CD4-positive, alpha-beta T cell (primary cell): ENCODE results near the gene TUBA1B. TPM values are rescaled to one million over a fixed set of nuclear protein-coding genes. Genes with fewer than 3 reads are reported as not detected.

Source experiments
- ATAC-seq: fragments of 200-7000 bp; cut with Tn5 transposase; one replicate; pipeline ENCODE4 v1.10.0; 2022; ENCODE audit warnings: mild to moderate bottlenecking; ENCODE audit not compliant: poor library complexity
- CTCF ChIA-PET: fragments of 350-600 bp; sonication (Branson Sonifier 250); formaldehyde crosslinking; loops from one replicate; lab custom pipeline; 2021; ENCODE audit warnings: antibody characterized with exemption, inconsistent platforms; lab: Charles Lee
- POLR2A ChIA-PET: fragments of 350-600 bp; sonication (Branson Sonifier 250); formaldehyde crosslinking; loops from one replicate; lab custom pipeline; 2021; ENCODE audit warnings: antibody characterized with exemption, inconsistent platforms; lab: Charles Lee
- DNase-seq, 14 experiments: peaks; one replicate each; pipeline ENCODE4 v3.0.0-alpha.2; 2013 to 2020; ENCODE audit warnings: mixed read lengths in 2 of 14
- H3K27ac ChIP-seq, 2 donors: one replicate each; pipeline versions ENCODE4 v1.5.1 to v1.7.0; 2013; ENCODE audit warnings: low read length in 2 of 2, low read depth in 1 of 2, mild to moderate bottlenecking in 1 of 2
- H3K27me3 ChIP-seq, 2 experiments: 1 replicate in 1 of 2; 2 replicates in 1 of 2; pipeline versions ENCODE4 v1.6.1 to v1.7.0; 2013; ENCODE audit warnings: low read length in 2 of 2, control low read depth in 1 of 2, mild to moderate bottlenecking in 1 of 2, moderate library complexity in 1 of 2; ENCODE audit not compliant: insufficient read depth in 2 of 2, control insufficient read depth in 1 of 2
- H3K36me3 ChIP-seq: one replicate; pipeline ENCODE4 v1.6.1; 2013; ENCODE audit warnings: low read length, control low read depth; ENCODE audit not compliant: insufficient read depth
- H3K4me1 ChIP-seq: one replicate; pipeline ENCODE4 v1.6.1; 2013; ENCODE audit warnings: low read length, control low read depth; ENCODE audit not compliant: insufficient read depth
- H3K4me3 ChIP-seq: one replicate; pipeline ENCODE4 v1.5.1; 2013; ENCODE audit warnings: mild to moderate bottlenecking, low read length, moderate library complexity
- H3K9me3 ChIP-seq, 2 experiments: 1 replicate in 1 of 2; 2 replicates in 1 of 2; pipeline versions ENCODE4 v1.6.1 to v1.7.0; 2013; ENCODE audit warnings: low read length in 2 of 2, mild to moderate bottlenecking in 2 of 2, control low read depth in 1 of 2, moderate library complexity in 1 of 2; ENCODE audit not compliant: control insufficient read depth in 1 of 2, insufficient read depth in 1 of 2
- H3K27ac Mint-ChIP-seq: one replicate; pipeline ENCODE4 v1.8.0; 2020; ENCODE audit warnings: mixed read lengths
- H3K27me3 Mint-ChIP-seq: one replicate; pipeline ENCODE4 v1.8.0; 2021; ENCODE audit warnings: mixed read lengths
- H3K36me3 Mint-ChIP-seq: one replicate; pipeline ENCODE4 v1.8.0; 2021; ENCODE audit warnings: low read depth, mixed read lengths
- H3K4me1 Mint-ChIP-seq: one replicate; pipeline ENCODE4 v1.8.0; 2021; ENCODE audit warnings: low read depth, mixed read lengths
- H3K4me3 Mint-ChIP-seq: one replicate; pipeline ENCODE4 v1.8.0; 2020; ENCODE audit warnings: mild to moderate bottlenecking, mixed read lengths
- H3K9me3 Mint-ChIP-seq: one replicate; pipeline ENCODE4 v1.8.0; 2020; ENCODE audit warnings: mixed read lengths
- CTCF ChIP-seq: fragments of 200-600 bp; IDR thresholded peaks from one replicate; pipeline ENCODE4 v1.8.0; 2022; ENCODE audit warnings: antibody characterized with exemption, mild to moderate bottlenecking
- intact Hi-C, 2 experiments: fragments of 100-400 bp; cut with DNase I in 1 of 2; cut with micrococcal nuclease in 1 of 2; formaldehyde crosslinking; loops; one replicate each; pipeline versions ENCODE4 v1.15.1 to v1.9.0; 2023 to 2025; cut with DNase I, micrococcal nuclease
- total RNA-seq, 174 experiments: library from RNA in 2 of 174; stranded (reverse) in 2 of 174; gene quantifications; one replicate each; pipeline ENCODE4 v1.2.3 and lab custom pipeline; 2021 to 2026

Gene TUBA1B
- total RNA-seq, 2 experiments from 2014 or later: 116 to 120 TPM

- no peaks in the 10 kb centered on the region for H3K9me3 Mint-ChIP-seq
- peaks cover 21% of the 10 kb centered on the region for H3K4me1 Mint-ChIP-seq
- no peak for TF ChIP-seq CTCF
- H3K9me3 ChIP-seq: no peaks in the 10 kb centered on the region
- intact Hi-C loops: no loop called here
- ATAC-seq (no peak), DNase-seq (no peak)
- no peak overlapping the region for H3K27ac ChIP-seq
- no peak overlapping the region for H3K4me3 Mint-ChIP-seq
- H3K27me3 Mint-ChIP-seq: no peaks in the 10 kb centered on the region
- H3K27ac Mint-ChIP-seq: no peak overlapping the region
- no peaks in the 10 kb centered on the region for H3K27me3 ChIP-seq
- POLR2A ChIA-PET: interaction anchor here (1.5 to 8.9 kb wide), 3 partner anchors 11 to 35 kb away, joined by 5 to 178 read pairs (median 37); partner anchors contain the start of genes DHH, RHEBL1 and TUBA1B
- peaks cover 74% of the 10 kb centered on the region for H3K36me3 ChIP-seq
- peaks cover 30% of the 10 kb centered on the region for H3K4me1 ChIP-seq
- CTCF ChIA-PET: interaction anchor here (1.0 to 1.3 kb wide), 2 partner anchors 12 to 16 kb away, joined by 4 read pairs; no protein-coding TSS in a partner anchor
- H3K4me3 ChIP-seq: no peak overlapping the region
- H3K36me3 Mint-ChIP-seq: peaks cover 86% of the 10 kb centered on the region
Measured at GRCh38 chr12:49104822-49105221, 26.4 kb downstream of the TUBA1B start.

- no peak for TF ChIP-seq CTCF
- Histone ChIP-seq H3K4me1 (no peaks in the 10 kb centered on the region), H3K36me3 (peaks cover 80% of the 10 kb centered on the region), H3K4me3 (no peak overlapping the region), H3K27me3 (no peaks in the 10 kb centered on the region), H3K9me3 (no peaks in the 10 kb centered on the region), H3K27ac (no peak overlapping the region)
- Mint-ChIP-seq H3K36me3 (peaks cover 83% of the 10 kb centered on the region), H3K9me3 (no peaks in the 10 kb centered on the region), H3K4me1 (peaks cover 4% of the 10 kb centered on the region), H3K27me3 (peaks cover 5% of the 10 kb centered on the region), H3K27ac (no peak overlapping the region), H3K4me3 (no peak overlapping the region)
- ATAC-seq: no peak
- DNase-seq: no peak
- ChIA-PET POLR2A (interaction anchor here (1.0 to 4.2 kb wide), 4 partner anchors 9 to 31 kb away, joined by 3 to 41 read pairs (median 22); partner anchors contain the start of genes LMBR1L and TUBA1B), CTCF (interaction anchor here (0.9 to 5.0 kb wide), 5 partner anchors 8 to 37 kb away, joined by 3 to 46 read pairs (median 8); partner anchors contain the start of gene LMBR1L)
- intact Hi-C loops: no loop called here
Measured at GRCh38 chr12:49100380-49100779, 30.8 kb downstream of the TUBA1B start.

GRCh38 chr12:49098703-49099102 lies 32.5 kb downstream of the TUBA1B start:
- TF ChIP-seq CTCF: no peak
- no peak overlapping the region for H3K27ac Mint-ChIP-seq
- no peak overlapping the region for H3K27ac ChIP-seq
- no peaks in the 10 kb centered on the region for H3K9me3 Mint-ChIP-seq
- no peak overlapping the region for H3K4me3 ChIP-seq
- ATAC-seq (no peak), DNase-seq (no peak)
- peaks cover 68% of the 10 kb centered on the region for H3K36me3 Mint-ChIP-seq
- H3K27me3 ChIP-seq: peaks cover 9 to 13% of the 10 kb centered on the region in 2 experiments
- peaks cover 20% of the 10 kb centered on the region for H3K4me1 Mint-ChIP-seq
- CTCF ChIA-PET: interaction anchor here (0.8 to 5.0 kb wide), 13 partner anchors 11 to 246 kb away, joined by 3 to 46 read pairs (median 6); partner anchors contain the start of genes DDX23, LMBR1L, RHEBL1 and TUBA1B
- intact Hi-C loops: loop anchor here (1.0 to 2.0 kb wide), 2 partner anchors 34 kb away; no protein-coding TSS in a partner anchor
- peaks cover 22% of the 10 kb centered on the region for H3K27me3 Mint-ChIP-seq
- POLR2A ChIA-PET: interaction anchor here (1.0 to 4.2 kb wide), 7 partner anchors 11 to 137 kb away, joined by 3 to 41 read pairs (median 6); partner anchors contain the start of genes LMBR1L, RHEBL1, TUBA1A and TUBA1B
- H3K4me3 Mint-ChIP-seq: no peak overlapping the region
- peaks cover 0 to 5% of the 10 kb centered on the region in 2 experiments for H3K9me3 ChIP-seq
- H3K4me1 ChIP-seq: peaks cover 11% of the 10 kb centered on the region
- peaks cover 63% of the 10 kb centered on the region for H3K36me3 ChIP-seq
